Right atrium auricular region (tissue), 2 donors: Measurements from ENCODE around the gene WDFY3. TPM values are rescaled to one million over a fixed set of nuclear protein-coding genes. Genes with fewer than 3 reads are reported as not detected.
A peak's percentile ranks its signal among the peaks of the same experiment; 100 is the strongest.

Experiments
- DNase-seq: peaks from one replicate; pipeline ENCODE4 v3.0.0-alpha.2; 2019; ENCODE audit warnings: low spot score
- H3K27ac ChIP-seq, 2 donors: fragments of 200-600 bp; sonication (generic); 1 replicate in 1 of 2; 2 replicates in 1 of 2; pipeline ENCODE4 v1.5.1; 2016 to 2019
- H3K27me3 ChIP-seq, 2 donors: fragments of 200-600 bp; sonication (generic); one replicate each; pipeline versions ENCODE4 v1.5.1 to v1.6.0; 2017 to 2019
- H3K36me3 ChIP-seq: fragments of 200-600 bp; sonication (generic); one replicate; pipeline ENCODE4 v1.5.1; 2016
- H3K4me1 ChIP-seq, 2 donors: fragments of 200-600 bp; sonication (generic); one replicate each; pipeline versions ENCODE4 v1.5.1 to v1.6.0; 2017 to 2019
- H3K4me3 ChIP-seq, 2 donors: fragments of 200-600 bp; sonication (generic); 1 replicate in 1 of 2; 2 replicates in 1 of 2; pipeline ENCODE4 v1.5.1; 2017 to 2019; ENCODE audit warnings: mild to moderate bottlenecking in 1 of 2, moderate library complexity in 1 of 2
- H3K9me3 ChIP-seq, 2 donors: fragments of 200-600 bp; sonication (generic); one replicate each; pipeline ENCODE4 v1.5.1; 2019
- total RNA-seq, 2 donors: library from RNA; depleted of rRNA; stranded (reverse); fragments of >200 nt; gene quantifications; one replicate each; pipeline ENCODE4 v1.1.0, GENCODE V29; 2016
- TF ChIP-seq, protein P1 (sequence below), 2 donors: fragments of 200-600 bp; sonication (generic); IDR thresholded peaks; one replicate each; pipeline ENCODE4 v1.5.1; 2019; ENCODE audit warnings: antibody characterized with exemption in 2 of 2

Gene WDFY3, protein sequence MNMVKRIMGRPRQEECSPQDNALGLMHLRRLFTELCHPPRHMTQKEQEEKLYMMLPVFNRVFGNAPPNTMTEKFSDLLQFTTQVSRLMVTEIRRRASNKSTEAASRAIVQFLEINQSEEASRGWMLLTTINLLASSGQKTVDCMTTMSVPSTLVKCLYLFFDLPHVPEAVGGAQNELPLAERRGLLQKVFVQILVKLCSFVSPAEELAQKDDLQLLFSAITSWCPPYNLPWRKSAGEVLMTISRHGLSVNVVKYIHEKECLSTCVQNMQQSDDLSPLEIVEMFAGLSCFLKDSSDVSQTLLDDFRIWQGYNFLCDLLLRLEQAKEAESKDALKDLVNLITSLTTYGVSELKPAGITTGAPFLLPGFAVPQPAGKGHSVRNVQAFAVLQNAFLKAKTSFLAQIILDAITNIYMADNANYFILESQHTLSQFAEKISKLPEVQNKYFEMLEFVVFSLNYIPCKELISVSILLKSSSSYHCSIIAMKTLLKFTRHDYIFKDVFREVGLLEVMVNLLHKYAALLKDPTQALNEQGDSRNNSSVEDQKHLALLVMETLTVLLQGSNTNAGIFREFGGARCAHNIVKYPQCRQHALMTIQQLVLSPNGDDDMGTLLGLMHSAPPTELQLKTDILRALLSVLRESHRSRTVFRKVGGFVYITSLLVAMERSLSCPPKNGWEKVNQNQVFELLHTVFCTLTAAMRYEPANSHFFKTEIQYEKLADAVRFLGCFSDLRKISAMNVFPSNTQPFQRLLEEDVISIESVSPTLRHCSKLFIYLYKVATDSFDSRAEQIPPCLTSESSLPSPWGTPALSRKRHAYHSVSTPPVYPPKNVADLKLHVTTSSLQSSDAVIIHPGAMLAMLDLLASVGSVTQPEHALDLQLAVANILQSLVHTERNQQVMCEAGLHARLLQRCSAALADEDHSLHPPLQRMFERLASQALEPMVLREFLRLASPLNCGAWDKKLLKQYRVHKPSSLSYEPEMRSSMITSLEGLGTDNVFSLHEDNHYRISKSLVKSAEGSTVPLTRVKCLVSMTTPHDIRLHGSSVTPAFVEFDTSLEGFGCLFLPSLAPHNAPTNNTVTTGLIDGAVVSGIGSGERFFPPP (N-terminal part only)
- 10 to 100 TPM; 27.6 to 40.0 TPM for total RNA-seq

DNA sequence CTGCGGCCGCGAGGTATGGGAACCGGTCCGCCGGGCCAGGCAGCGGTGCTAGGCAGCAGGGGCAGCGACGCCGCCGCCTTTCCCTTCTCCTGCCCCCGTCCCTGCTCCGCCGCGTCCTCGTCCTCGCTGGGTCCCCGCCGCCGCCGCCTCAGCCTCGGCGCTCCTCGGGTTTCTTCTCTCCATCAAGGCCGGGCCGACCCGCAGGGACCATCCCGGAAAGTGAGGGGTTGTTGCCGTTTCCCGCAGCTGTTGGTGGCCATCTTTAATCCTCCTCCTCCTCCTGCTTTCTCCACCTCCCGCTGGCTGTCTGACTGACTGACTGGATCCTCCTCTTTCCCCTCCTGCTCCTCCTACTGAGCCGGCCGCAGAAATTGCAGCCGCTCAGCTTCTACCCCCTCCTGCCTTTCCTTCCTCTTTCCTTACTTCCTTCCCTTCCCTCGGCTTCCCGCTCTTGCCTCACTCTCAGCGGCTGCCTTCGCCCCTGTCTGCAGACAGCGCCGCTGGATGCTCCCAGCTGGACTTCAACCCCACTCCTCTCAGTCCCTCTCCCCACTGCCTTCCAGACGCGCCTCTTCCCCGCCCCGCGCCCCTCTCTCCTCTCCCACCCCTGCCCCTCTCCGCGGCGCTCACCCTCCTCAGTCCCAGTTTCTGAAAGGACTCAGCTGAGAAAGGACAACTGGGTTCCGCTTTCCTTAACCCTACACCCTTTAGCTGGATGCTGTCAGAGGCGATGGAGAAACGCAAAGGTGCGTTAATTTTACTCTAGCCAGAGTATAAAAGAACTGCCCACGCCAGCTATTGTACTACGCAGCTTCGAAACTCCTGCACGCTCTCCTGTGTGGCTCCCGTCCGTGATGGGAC lies at the start of gene WDFY3:
Gene WDFY3, minus strand, starts transcription at position 309 of the 861 bp plus-strand sequence. CDS start 106,099 bp downstream, outside the sequence.
- H3K9me3 ChIP-seq = no peaks in the 10 kb centered on the region
- H3K4me3 ChIP-seq = peak within 1 kb of the TSS; percentile 88 to 90
- no peaks in the 10 kb centered on the region for H3K27me3 ChIP-seq
- H3K27ac ChIP-seq = peak within 1 kb of the TSS; percentile 93 to 94
- H3K36me3 ChIP-seq = no peaks in the 10 kb centered on the region
- TF ChIP-seq, protein P1, sequence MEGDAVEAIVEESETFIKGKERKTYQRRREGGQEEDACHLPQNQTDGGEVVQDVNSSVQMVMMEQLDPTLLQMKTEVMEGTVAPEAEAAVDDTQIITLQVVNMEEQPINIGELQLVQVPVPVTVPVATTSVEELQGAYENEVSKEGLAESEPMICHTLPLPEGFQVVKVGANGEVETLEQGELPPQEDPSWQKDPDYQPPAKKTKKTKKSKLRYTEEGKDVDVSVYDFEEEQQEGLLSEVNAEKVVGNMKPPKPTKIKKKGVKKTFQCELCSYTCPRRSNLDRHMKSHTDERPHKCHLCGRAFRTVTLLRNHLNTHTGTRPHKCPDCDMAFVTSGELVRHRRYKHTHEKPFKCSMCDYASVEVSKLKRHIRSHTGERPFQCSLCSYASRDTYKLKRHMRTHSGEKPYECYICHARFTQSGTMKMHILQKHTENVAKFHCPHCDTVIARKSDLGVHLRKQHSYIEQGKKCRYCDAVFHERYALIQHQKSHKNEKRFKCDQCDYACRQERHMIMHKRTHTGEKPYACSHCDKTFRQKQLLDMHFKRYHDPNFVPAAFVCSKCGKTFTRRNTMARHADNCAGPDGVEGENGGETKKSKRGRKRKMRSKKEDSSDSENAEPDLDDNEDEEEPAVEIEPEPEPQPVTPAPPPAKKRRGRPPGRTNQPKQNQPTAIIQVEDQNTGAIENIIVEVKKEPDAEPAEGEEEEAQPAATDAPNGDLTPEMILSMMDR (IDR thresholded peaks at IDR 0.05) = peak in 1 of 2 donors; percentile 37
- H3K4me1 ChIP-seq = peaks cover 0 to 18% of the 10 kb centered on the region in 2 donors
- peak; percentile 89 for DNase-seq

DNA sequence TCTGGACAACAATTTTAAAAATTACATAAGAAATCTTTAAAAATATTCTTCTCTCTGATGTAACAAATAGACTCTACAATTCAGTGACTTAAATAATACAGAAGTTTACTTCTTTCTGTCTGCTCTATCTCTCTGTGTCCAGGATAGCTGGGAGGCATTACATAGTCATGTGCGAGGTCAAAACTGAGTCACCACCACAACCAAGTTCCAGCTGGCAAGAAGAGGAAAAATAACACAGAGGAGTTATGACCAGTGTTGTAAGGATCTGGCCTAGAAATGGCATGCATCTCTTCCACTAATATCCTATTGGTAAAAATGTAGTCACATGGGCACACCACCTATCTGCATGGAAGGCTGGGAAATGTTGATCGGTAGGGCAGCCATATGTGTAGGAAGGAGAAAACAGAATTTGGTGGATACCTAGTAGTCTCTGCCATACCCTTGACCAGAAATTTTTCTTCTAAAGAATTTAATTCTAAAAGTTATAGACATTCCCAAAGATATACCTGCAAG lies 39.4 kb upstream of the WDFY3 start:
- Histone ChIP-seq H3K9me3 (no peaks in the 10 kb centered on the region), H3K27ac (no peak overlapping the region), H3K27me3 (no peaks in the 10 kb centered on the region), H3K4me3 (no peak overlapping the region), H3K36me3 (no peaks in the 10 kb centered on the region), H3K4me1 (no peaks in the 10 kb centered on the region)
- no peak for DNase-seq
- TF ChIP-seq, protein P1 (IDR thresholded peaks at IDR 0.05) = no peak

DNA sequence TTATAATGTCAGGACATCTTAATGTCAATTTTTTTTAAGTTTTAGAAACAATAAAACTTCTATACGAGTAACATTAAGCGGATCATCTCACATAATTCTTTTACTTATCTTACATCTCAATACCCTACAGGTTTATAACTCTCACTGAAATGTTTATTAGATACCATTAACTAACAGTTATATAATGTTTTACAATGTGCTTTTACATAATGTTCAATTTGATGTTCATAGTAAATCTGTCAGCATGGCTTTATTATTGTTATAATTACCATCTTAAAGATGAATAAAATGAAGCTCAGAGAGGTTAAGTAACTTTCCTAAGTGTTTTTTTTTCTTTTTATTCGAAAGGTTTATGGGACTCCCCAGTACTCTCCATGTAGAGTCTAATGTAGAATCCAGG lies 33.9 kb upstream of the WDFY3 start:
- no peaks in the 10 kb centered on the region for H3K9me3 ChIP-seq
- DNase-seq = no peak
- no peak overlapping the region for H3K27ac ChIP-seq
- H3K36me3 ChIP-seq = no peaks in the 10 kb centered on the region
- no peak overlapping the region for H3K4me3 ChIP-seq
- H3K27me3 ChIP-seq = no peaks in the 10 kb centered on the region
- H3K4me1 ChIP-seq = no peaks in the 10 kb centered on the region
- TF ChIP-seq, protein P1 (IDR thresholded peaks at IDR 0.05) = no peak

DNA sequence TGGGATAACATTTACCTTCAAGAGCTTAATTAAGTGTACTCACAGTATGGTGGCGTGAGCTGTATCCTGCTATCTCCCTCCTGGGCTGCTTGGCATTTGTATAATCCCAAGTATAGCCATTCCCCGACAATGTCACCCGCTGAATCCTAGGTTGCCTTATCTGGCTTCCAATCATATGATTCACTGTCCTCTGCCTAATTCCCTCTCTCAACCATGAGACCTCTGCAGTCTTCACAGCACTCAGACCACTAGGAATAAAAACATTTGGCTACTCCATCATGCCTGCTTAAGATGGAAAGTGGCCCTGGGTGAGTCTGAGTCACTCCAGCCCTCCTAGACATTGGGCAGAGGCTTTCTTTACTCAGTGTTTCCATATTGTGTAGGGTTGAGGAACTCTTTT lies 28.9 kb upstream of the WDFY3 start:
- Histone ChIP-seq H3K36me3 (no peaks in the 10 kb centered on the region), H3K4me3 (no peak overlapping the region), H3K4me1 (no peaks in the 10 kb centered on the region), H3K9me3 (no peaks in the 10 kb centered on the region), H3K27ac (no peak overlapping the region), H3K27me3 (no peaks in the 10 kb centered on the region)
- TF ChIP-seq, protein P1 (IDR thresholded peaks at IDR 0.05) = no peak
- no peak for DNase-seq

DNA sequence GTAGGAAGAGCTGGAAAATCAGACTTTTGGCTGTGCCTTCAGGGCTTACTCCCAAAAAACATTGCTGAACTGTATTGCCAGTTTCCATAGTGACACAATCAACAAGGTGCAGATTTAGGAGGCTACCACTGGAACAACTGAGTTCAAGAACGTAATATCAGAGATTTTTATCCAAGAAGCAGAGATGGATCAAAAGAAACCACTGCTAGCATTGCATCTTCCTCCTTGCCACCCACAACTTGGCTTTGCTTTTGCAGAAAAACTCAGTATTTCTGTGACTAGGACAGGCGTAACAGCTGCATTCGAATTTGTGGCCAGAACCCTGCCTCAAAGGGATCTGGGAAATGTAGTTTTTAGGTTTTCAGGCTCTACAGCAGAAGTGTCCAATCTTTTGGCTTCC lies 27.8 kb upstream of the WDFY3 start:
- no peak for DNase-seq
- Histone ChIP-seq H3K9me3 (no peaks in the 10 kb centered on the region), H3K27ac (no peak overlapping the region), H3K4me1 (no peaks in the 10 kb centered on the region), H3K4me3 (no peak overlapping the region), H3K27me3 (no peaks in the 10 kb centered on the region), H3K36me3 (no peaks in the 10 kb centered on the region)
- TF ChIP-seq, protein P1 (IDR thresholded peaks at IDR 0.05) = no peak
